IPS DF 4.7 (cell line): ENCODE data around the gene TNFRSF12A.

Experiments
- DNase-seq: peaks from one replicate; pipeline ENCODE4 v3.0.0-alpha.2; 2013; ENCODE audit warnings: low spot score; ENCODE audit errors: extremely low read depth

TNFRSF12A gene

GRCh38 chr16:2985893-2986355 is 34.2 kb upstream of the TNFRSF12A start:
- no peak for DNase-seq

- no peak for DNase-seq
Measured at GRCh38 chr16:2986623-2987188, 33.5 kb upstream of the TNFRSF12A start.

DNA sequence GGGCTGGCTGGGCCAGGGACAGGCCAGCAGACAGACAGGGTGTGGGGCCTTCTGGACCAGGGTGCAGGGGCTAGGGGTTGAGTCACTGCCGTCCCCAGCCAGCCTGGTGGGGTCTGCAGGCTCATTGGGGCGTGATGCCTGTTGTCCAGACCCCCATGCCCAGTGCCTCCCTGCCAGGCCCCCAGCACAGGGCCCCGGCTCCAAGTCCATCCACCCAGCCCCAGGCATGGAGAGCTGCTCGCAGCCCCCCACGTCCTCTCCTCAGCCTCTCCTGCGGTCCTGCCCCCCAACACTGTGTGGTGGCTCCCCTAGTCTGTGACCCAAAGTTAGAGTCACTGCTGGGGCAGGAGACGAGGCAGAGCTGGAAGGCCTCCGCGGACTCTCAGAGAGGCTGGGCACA is 32.9 kb upstream of the TNFRSF12A start:
- DNase-seq: no peak

DNA sequence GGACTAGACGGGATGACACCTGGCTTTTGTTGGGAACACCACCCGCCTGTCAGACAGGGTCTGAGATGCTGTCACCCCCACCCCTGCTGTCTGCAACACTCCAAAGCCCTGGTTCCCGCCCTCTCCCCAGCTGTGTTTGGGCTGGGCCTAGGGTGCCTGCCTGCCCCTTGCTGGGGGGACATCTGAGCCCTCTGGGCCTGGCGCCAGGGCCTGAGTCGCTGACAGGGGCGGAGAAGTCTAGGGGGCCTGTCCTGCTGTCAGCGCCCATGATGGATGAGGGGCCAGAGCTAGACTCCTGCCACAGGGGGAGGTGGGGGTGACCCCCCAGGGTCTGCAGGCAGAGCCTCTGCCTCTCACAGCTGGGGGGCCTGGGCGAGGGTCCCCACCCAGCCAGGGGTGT is 32.3 kb upstream of the TNFRSF12A start:
- DNase-seq: no peak

DNA sequence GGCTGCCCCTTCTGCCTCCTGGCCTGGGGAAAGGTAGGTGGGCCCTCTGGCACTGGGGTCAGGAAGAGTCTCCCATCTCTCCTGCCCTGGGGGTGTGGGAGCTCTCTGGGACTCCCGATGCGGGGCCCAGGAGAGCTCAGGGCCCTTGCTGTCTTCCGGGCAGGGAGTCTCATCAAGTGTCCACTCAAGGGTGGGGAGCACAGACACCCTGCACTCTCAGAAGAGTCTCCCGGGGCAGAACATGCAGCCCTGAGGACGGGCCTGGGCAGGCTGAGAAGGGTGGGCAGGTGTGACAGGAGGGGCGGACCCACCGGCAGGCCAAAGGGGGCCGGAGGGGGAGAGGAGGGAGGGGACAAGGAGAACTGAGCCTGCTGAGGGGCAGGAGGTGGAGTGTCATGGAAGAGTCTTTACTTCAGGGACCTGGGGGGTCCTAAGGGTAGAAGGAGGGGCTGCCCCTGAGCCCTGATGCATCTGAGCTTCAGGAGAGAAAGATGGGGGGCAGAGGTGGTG is 31.5 kb upstream of the TNFRSF12A start:
- no peak for DNase-seq

DNA sequence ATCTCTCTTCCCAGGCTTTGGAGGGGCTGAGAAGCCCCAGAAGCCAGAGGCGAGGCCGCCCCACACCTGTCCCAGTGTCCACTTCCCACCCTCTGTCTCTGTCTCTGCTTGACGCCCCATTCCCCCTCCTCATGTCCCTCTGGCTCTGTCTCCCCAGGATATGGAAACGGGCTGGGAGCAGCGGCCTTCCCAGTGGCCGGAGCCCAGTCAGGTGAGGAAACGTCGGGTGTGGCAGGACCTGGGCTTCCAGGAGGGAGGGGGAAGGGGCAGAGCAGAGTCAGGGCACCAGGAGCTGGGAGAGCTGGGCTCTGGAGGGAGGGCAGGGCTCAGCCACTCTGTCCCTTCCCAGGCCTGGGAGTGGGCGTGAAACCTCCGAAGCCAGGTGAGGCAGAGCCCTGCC is 29.3 kb upstream of the TNFRSF12A start:
- no peak for DNase-seq

DNA sequence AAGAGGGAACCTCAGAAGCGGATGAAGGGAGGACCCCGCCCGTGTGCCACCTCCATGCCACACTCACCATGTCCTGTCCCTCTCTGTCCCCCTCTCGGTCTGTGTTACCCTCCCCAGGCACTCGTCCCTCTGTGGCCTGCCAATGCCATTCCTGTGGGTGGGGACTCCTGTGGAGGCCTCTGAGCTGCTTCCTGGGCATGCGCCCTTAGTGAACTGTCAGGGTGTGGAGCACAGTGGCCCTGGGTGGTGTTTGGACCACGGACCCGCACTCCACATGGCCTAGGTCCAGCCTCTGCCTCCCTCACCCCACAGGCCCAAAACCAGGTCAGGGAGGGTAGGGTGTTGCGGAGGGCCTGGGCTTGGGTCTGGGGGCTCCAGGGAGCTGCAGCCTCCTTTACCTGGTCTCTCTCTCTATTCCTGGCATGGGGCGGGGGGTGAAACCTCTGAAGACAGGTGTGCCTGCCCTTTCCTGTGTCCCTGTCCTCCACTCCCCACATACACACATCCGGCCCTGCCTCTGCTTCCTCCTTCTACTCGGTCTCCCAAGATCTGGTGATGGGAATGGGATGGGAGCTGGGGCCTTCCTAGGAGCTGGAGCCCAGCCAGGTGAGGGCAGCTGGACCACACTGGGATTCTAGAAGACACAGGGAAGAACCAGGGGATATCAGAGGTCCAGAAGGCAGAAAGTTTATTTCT is 28.5 kb upstream of the TNFRSF12A start:
- no peak for DNase-seq

DNA sequence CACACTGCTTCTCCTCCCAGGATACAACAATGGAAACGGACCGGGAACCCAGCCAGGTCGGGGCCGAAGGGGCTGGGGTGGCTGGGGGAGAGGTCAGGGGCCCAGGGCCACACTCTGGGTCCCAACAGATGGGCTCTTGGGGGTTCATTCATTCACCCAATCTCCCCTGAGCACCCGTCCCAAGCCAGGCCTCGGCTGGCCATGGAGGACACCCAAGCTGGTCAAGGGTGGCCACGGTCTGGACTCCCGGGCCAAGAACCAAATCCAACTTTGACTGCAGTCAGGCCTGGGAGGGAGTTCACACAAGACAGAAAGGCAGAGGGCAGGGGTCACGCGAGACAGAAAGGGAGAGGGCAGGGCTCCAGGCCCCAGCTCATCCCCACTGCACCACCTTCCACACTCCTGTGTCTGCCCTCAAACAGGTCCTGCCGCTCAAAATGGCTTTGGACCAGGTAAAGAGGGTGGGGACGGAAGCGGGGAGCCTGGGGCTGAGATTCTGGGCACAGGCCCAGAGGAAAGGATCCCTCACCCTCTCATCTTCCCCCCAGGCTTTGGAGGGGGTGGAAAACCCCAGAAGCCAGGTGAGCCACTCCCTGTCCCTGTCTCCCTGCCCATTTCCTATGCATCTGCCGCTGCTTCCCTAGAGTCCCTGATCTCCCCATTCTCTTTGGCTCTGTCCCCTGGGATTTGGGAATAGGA is 27.6 kb upstream of the TNFRSF12A start:
- no peak for DNase-seq

- DNase-seq: no peak
Measured at GRCh38 chr16:2996298-2996697, 23.9 kb upstream of the TNFRSF12A start.

- DNase-seq: no peak
Measured at GRCh38 chr16:2999929-3000328, 20.2 kb upstream of the TNFRSF12A start.

DNA sequence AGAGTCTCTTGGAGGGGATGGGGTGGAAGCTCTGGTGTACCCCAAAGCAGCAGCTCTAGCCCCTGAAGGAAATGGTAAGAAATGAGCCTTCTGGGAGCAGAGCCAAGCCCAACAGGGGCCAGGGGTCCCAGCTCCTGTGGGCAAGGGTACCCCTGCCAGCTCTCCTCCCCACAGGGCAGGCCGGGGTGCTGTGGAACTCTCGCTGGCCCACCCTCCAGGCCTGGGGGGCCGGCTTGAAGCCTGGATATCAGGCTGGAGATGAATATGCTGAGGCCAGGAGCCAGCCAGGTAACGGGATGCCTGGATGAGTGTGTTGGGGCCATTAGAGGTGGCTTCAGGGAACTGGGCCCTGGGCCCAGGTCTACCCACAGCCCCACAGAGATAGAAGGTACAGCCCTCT is 19.6 kb upstream of the TNFRSF12A start:
- no peak for DNase-seq

DNA sequence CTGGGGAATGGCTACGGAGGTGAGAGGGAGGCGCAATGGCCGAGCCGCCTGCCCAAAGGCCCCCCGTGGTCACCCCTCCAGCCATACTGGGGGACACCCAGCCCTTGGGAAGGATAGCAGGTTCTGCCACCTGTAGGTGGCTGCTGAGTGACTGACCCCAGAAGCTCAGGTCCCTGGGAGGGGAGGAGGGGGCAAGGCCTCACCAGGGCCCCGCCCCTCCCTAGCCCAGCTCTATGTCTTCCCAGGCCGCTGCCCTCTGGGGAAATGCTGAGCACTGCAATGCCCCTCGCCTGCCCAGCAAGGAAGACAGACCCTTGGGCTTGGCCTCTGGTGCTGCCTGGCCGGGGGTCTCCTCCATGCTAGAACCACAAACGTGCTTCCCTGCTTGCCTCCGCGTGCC is 18.9 kb upstream of the TNFRSF12A start:
- DNase-seq: no peak

DNA sequence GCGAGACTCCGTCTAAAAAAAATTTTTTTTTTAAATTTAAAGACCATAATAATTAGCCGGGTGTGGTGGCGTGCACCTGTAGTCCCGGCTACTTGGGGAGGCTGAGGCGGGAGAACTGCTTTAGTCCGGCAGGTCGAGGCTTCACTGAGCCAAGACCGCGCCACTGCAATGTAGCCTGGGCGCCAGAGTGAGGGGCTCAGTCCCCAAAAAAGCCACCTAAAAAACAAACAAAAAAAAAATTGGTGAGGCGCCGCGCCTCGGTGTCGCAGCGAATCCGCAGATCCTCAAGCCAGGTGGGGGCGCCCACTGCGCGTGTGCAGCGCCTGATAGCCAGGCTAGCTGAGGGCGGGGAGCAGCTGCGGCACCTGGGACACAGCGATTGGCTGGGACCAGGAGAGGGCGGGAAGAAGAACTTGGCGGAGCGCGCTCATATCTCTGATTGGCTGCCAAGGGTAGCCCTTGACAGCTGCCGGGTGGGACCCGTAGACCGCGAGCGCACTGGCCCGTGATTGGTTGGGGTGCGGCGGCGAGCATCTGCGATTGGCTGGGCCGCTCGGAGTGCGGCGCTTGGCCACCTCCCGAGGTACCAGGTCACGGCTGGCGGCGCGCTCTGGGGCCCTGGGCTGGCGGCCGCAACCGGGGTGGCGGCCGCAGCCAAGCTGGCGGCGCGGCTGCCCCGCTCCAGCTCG is 16.4 kb upstream of the TNFRSF12A start:
- no peak for DNase-seq

- no peak for DNase-seq
Measured at GRCh38 chr16:3004319-3004718, 15.8 kb upstream of the TNFRSF12A start.

DNA sequence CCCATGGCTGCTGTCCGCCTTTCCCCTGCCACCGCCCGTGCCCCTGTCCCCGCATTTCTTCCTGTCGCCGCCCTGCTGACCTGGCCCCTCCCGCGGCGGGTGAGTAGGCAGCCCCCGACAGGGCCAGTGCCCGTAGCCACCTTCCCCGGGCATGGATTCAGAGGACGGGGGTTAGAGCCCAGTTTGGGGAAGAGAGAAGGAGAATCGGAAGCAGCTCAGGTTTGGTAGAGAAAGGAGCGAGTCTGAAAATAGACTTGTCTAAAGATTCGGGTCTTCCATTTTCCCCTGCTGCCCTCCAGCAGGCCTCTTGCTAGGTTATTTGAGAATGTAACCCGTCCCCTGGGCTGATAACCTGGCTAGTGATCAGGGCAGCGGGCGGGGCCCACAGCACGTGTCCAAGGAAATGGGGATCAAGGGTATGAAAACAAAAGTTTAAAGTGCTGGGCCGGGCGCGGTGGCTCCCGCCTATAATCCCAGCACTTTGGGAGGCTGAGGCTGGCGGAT is 15.3 kb upstream of the TNFRSF12A start:
- no peak for DNase-seq

DNA sequence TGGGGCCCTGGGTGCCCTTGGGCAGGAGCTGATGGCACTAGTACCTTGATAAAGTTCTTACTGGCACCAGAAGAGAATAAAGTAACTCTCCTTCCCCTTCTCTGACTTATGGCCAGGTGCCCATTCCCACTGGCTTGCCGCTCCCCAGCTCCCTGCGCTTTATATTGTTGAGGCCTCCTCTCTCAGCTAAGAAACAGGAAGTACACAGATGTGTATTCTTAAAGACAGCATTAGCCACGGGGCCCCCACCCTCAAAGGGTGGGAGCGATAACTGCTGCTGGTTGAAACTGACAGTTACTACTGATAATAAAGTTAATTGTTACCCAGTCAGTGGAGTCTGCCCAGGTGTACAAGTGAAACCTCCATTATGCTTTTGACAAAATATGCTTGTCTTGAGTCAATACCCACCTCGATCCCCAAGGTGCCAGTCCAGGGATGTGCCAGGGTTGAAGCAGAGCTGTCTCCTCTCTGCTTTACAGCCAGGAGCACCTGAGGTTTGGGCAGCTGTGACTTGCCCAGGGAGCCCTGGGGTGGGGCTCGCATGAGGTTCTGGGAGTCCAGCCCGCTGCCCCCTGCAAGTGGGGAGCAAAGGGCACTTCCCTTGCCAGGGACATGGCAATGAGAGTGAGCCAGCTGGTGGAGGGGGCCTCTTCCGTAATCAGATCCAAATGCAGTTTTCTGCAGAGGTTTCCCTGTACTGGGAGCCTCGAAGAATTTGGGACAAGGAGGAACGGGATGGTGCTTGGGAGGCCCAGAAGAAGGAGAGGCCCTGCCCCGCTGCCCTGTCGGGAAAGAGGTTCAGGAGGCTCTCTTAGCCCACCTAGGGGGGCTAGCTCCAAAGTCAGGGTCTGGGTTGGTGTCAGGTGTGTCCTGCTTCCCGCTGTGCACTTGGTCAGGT is 12.9 kb upstream of the TNFRSF12A start:
- no peak for DNase-seq

- no peak for DNase-seq
Measured at GRCh38 chr16:3007957-3008689, 12.0 kb upstream of the TNFRSF12A start.

DNA sequence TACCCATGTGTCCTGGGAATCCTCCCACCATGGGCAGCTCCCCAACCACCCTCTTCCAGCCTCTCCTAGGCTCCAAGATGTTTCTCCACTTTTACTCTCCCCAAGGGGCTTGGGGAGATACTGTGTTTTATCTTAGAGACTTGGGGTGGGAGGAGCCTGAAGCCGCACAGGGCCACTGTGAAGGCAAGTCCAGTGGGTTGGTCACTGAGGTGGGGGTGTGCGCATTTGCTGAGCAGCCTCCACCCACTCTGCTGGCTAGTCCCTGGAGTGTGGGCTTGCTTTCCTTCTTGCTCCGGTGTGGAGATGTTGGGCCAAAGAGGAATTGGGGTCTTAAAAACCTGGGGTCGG is 11.5 kb upstream of the TNFRSF12A start:
- DNase-seq: no peak

- no peak for DNase-seq
Measured at GRCh38 chr16:3009568-3010390, 10.4 kb upstream of the TNFRSF12A start.
